Middle frontal gyrus (tissue), 1 donor: Measurements from ENCODE around the gene PVR.
"Not testable (repeated sequence)": the region's sequence is repeated elsewhere in the genome, so short reads cannot be mapped to it uniquely, and the experiment has no call there.

Experiments used
- DNase-seq: peaks from one replicate; pipeline ENCODE4 v3.0.0-alpha.2; 2015; ENCODE audit warnings: low spot score; ENCODE audit errors: extremely low spot score

The PVR gene

GRCh38 chr19:44644402-44645016 lies 799 bp downstream of the PVR start:
- no peak for DNase-seq

DNA sequence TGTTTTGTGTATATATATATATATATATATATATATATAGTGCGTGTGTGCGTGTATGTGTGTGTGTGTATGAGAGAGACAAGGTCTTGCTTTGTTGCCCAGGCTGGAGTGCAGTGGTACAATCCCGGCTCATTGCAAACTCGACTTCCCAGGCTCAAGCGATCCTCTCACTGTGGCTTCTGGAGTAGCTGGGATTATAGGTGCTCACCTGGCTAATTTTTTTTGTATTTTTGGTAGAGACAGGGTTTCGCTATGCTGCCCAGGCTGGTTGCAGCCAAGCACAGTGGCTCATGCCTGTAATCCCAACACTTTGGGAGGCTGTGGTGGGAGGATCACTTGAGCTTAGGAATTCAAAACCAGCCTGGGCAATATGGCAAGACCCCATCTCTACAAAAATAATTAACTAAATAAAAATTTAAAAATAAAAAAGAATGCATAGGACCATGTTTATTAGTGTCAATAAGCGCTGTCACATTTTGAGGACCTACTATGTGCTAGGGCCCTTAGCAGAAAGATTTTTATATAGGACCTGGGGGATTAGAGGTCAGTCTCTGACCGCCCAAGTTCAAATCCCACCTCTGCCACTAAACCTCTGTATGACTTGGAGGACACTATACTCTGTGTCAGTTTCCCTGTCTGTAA lies 1.8 kb downstream of the PVR start:
- no peak for DNase-seq

DNA sequence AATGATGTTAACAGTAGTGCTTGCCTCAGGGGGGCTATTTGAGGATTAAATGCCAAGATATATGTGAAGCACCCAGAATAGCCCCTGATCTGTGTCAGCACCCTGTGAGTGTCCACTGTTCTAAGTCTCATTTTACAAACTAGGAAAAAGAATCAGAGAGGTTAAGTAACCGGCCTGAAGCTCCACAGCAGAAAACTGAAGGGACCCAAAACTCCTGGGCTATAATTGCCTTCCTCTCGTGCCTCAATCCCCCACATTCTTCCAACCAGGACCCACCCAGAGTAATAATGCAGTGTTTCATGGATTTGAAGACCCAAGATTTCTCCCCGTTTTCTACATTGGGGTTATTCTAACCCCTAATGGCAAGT lies 2.3 kb downstream of the PVR start:
- DNase-seq, result no peak

- DNase-seq, result no peak
These were observed 3.4 kb downstream of the PVR start for GRCh38 chr19:44647144-44647543.

DNA sequence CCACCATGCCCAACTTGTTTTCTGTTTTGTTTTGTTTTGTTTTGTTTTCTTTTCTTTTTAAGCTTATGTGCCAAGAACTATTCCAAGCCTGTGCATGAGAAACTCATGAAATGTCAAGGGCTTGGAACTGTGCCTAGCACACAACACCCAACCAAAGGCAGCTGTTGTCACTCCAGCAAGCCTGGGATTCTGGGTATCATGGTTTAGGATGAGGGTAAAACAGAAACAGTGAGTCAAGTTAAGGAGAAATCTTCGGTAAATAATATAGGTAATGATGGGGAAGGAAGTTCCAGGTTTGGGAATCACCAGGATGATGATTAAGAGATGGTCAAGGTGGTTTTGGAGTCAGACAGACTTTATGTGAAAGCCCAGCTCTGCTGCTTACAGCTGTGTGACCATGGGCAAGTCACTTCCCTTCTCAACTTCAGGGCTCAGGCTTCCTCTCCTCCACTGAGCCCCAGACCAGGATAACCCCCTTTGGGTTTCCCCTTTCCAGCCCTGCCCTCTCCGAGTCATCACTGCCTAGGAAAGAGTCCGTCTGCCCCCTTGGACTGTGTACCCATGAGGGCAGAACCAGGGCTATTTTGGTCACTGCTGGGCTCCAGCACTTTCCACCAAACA lies 5.0 kb downstream of the PVR start:
- DNase-seq, result no peak

GRCh38 chr19:44649578-44650145 lies 6.0 kb downstream of the PVR start:
- DNase-seq, result no peak

GRCh38 chr19:44653343-44653742 lies 9.6 kb downstream of the PVR start:
- DNase-seq, result no peak

GRCh38 chr19:44653977-44654774 lies 10.5 kb downstream of the PVR start:
- no peak for DNase-seq

- DNase-seq, result no peak
These were observed 13.7 kb downstream of the PVR start for GRCh38 chr19:44657211-44657921.

- no peak for DNase-seq
These were observed 14.5 kb downstream of the PVR start for GRCh38 chr19:44658069-44658733.

DNA sequence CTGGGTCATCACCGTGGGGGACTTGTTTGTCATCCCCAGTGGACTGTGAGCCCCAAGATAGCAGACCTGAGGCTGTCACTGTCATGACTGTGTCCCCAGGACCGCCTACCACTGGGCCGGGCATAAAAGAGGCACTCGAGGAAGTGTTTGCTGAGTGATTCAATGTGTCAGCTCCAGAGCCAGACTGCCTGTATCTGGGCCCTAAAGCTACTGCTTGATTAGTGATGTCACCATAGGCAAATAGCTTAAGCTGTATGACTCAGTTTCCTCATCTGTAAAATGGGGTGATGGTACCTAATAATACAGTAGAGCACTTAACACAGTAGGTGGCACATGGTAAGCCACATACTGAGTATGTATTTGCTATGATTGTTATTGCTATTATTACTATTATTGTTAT lies 16.4 kb downstream of the PVR start:
- DNase-seq, result no peak

- DNase-seq, result no peak
These were observed 17.5 kb downstream of the PVR start for GRCh38 chr19:44661205-44661604.

- DNase-seq, result no peak
These were observed 18.2 kb downstream of the PVR start for GRCh38 chr19:44661904-44662303.

- no peak for DNase-seq
These were observed 19.1 kb downstream of the PVR start for GRCh38 chr19:44662691-44663385.

GRCh38 chr19:44663996-44664395 lies 20.3 kb downstream of the PVR start:
- no peak for DNase-seq

GRCh38 chr19:44664976-44665375 lies 21.3 kb downstream of the PVR start:
- DNase-seq, result no peak

DNA sequence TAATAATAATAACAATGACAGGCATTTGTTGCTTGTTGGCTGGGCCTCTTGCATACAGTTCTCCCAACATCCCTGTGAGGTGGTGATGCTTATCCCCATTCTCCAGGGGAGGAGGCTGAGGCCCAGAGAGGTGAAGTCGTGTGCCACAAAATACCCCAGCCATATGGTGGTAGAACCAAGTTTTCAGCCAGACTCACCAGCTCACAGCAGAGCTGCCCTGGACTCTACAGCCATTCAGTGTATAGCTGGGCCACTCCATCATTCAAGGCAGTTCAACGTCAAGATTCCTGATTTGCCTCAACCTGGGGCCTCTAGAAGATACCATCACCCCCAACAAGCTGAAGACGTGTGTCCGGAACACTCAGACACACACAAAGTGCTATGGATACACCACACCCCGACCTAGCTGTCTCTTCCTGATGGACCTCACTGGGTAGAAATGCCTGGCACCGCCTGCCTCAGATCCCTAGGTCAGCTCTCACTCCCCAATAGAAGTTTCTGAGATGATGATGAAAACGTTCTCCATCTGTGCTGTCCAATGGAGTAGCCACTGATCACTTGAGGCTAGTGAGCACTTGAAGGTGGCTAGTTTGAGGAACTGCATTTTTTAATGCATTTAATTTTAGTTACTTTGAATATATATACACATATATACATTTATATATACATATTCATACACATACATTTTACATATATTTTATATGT lies 23.3 kb downstream of the PVR start:
- DNase-seq, result no peak

GRCh38 chr19:44668985-44669764 lies 25.5 kb downstream of the PVR start:
- DNase-seq, result no peak

- not testable (repeated sequence) for DNase-seq
These were observed 26.3 kb downstream of the PVR start for GRCh38 chr19:44670027-44670426.
